HCT116 (cell line): ENCODE results near the gene INTS12. TPM values are rescaled to one million over a fixed set of nuclear protein-coding genes. Genes with fewer than 3 reads are reported as not detected.

Source experiments
- ATAC-seq: fragments of 200-7000 bp; cut with Tn5 transposase; 2 replicates; pipeline ENCODE4 v1.9.1; 2020; ENCODE audit warnings: mild to moderate bottlenecking, moderate library complexity
- BruUV-seq: library from RNA; stranded (reverse); fragments of 400-500 nt; replicated peaks from 2 replicates; lab custom pipeline; 2021; lab: Mats Ljungman, UMichigan
- CTCF ChIA-PET: fragments of 300-600 bp; sonication (Branson Sonifier 250); formaldehyde crosslinking; loops from one replicate; lab custom pipeline; 2021; ENCODE audit warnings: antibody characterized with exemption; lab: Charles Lee
- POLR2A ChIA-PET: fragments of 300-600, 350-600 bp; sonication (Branson Sonifier 250); formaldehyde crosslinking; loops from one replicate; lab custom pipeline; 2021; ENCODE audit warnings: antibody characterized with exemption; lab: Charles Lee
- RAD21 ChIA-PET, 2 experiments: fragments of 300-600 bp; sonication (Branson Sonifier 250); formaldehyde crosslinking; loops; one replicate each; lab custom pipeline; 2023; ENCODE audit warnings: low total read pairs in 2 of 2; ENCODE audit not compliant: uncharacterized antibody in 2 of 2, unreplicated experiment in 2 of 2, low non-redundant PET in 1 of 2; lab: Charles Lee
- DNase-seq: peaks from one replicate; pipeline ENCODE4 v3.0.0-alpha.2; 2010; ENCODE audit warnings: low read depth, low spot score
- H2AFZ ChIP-seq: fragments of 200-600 bp; shearing (Covaris generic), sonication (generic); 2 replicates; pipeline ENCODE4 v1.6.1; 2017; ENCODE audit warnings: low read depth, mixed run types, mixed read lengths, antibody characterized with exemption, low read length; ENCODE audit not compliant: poor library complexity, severe bottlenecking
- H3K27ac ChIP-seq: 2 replicates; pipeline ENCODE4 v1.5.1; 2012; ENCODE audit warnings: low read depth, low read length
- H3K27me3 ChIP-seq: fragments of 200-600 bp; sonication (generic); 2 replicates; pipeline ENCODE4 v1.6.1; 2016; ENCODE audit warnings: mixed run types, low read length, mixed read lengths; ENCODE audit not compliant: insufficient read depth
- H3K36me3 ChIP-seq, 2 experiments: fragments of 200-500 bp in 1 of 2; fragments of 200-600 bp in 1 of 2; sonication (Bioruptor generic) in 1 of 2; sonication (generic) in 1 of 2; 2 replicates each; pipeline versions ENCODE4 v1.5.1 to v1.6.1; 2014 to 2016; ENCODE audit warnings: low read length in 2 of 2, inconsistent platforms in 1 of 2, mixed read lengths in 1 of 2, mixed run types in 1 of 2; ENCODE audit not compliant: insufficient read depth in 2 of 2, control insufficient read depth in 1 of 2
- H3K4me1 ChIP-seq, 2 experiments: fragments of 200-600 bp in 1 of 2; sonication (generic) in 1 of 2; 2 replicates each; pipeline versions ENCODE4 v1.5.1 to v1.6.1; 2012 to 2017; ENCODE audit warnings: low read length in 2 of 2, inconsistent platforms in 1 of 2, mild to moderate bottlenecking in 1 of 2, mixed read lengths in 1 of 2, mixed run types in 1 of 2, moderate library complexity in 1 of 2; ENCODE audit not compliant: insufficient read depth in 2 of 2, control insufficient read depth in 1 of 2
- H3K4me2 ChIP-seq: fragments of 200-600 bp; sonication (generic); 2 replicates; pipeline ENCODE4 v1.6.1; 2017; ENCODE audit warnings: mixed run types, low read length, mixed read lengths
- H3K4me3 ChIP-seq, 2 experiments: fragments of 200-600 bp in 1 of 2; sonication (generic) in 1 of 2; replicated peaks in 1 of 2; 2 replicates each; pipeline ENCODE4 v1.5.1; 2011 to 2016; ENCODE audit warnings: low read length in 2 of 2, control low read depth in 1 of 2, low read depth in 1 of 2, mild to moderate bottlenecking in 1 of 2, mixed read lengths in 1 of 2, mixed run types in 1 of 2
- H3K79me2 ChIP-seq: fragments of 200-600 bp; sonication (generic); 2 replicates; pipeline ENCODE4 v1.6.1; 2017; ENCODE audit warnings: mild to moderate bottlenecking, mixed run types, low read length, moderate library complexity, mixed read lengths; ENCODE audit not compliant: insufficient read depth
- H3K9ac ChIP-seq: fragments of 200-600 bp; sonication (generic); 2 replicates; pipeline ENCODE4 v1.6.1; 2016; ENCODE audit warnings: low read length, mixed read lengths
- H3K9me2 ChIP-seq: fragments of 200-600 bp; sonication (generic), shearing (Covaris generic); 2 replicates; pipeline ENCODE4 v1.6.1; 2017; ENCODE audit warnings: mixed run types, mild to moderate bottlenecking, moderate library complexity; ENCODE audit not compliant: insufficient read depth
- H3K9me3 ChIP-seq, 2 experiments: fragments of 200-500 bp in 1 of 2; fragments of 200-600 bp in 1 of 2; sonication (Bioruptor generic) in 1 of 2; sonication (generic) in 1 of 2; 2 replicates each; pipeline ENCODE4 v1.6.1; 2014 to 2017; ENCODE audit warnings: low read length in 2 of 2, mixed read lengths in 2 of 2, inconsistent platforms in 1 of 2, low read depth in 1 of 2, mild to moderate bottlenecking in 1 of 2, mixed run types in 1 of 2, moderate library complexity in 1 of 2; ENCODE audit not compliant: control insufficient read depth in 1 of 2, insufficient read depth in 1 of 2
- H4K20me1 ChIP-seq: fragments of 200-600 bp; sonication (generic), shearing (Covaris generic); 2 replicates; pipeline ENCODE4 v1.6.1; 2017; ENCODE audit warnings: mixed run types, mild to moderate bottlenecking, moderate library complexity; ENCODE audit not compliant: insufficient read depth
- CBX3 ChIP-seq: IDR thresholded peaks from 2 replicates; pipeline ENCODE4 v1.6.1; 2012; ENCODE audit warnings: low read depth
- EGR1 ChIP-seq: IDR thresholded peaks from 2 replicates; pipeline ENCODE4 v1.6.1; 2012; ENCODE audit warnings: low read depth
- ELF1 ChIP-seq: IDR thresholded peaks from 2 replicates; pipeline ENCODE4 v1.6.1; 2012; ENCODE audit warnings: low read depth, borderline replicate concordance
- EZH2 ChIP-seq: fragments of 200-600 bp; sonication (generic); IDR thresholded peaks from 2 replicates; pipeline ENCODE4 v1.6.1; 2017; ENCODE audit warnings: antibody characterized with exemption, mixed run types
- EZH2phosphoT487 ChIP-seq: fragments of 200-600 bp; IDR thresholded peaks from 2 replicates; pipeline ENCODE4 v1.6.1; 2018; ENCODE audit warnings: antibody characterized with exemption, borderline replicate concordance
- FOSL1 ChIP-seq: IDR thresholded peaks from 2 replicates; pipeline ENCODE4 v1.6.1; 2012; ENCODE audit warnings: low read depth
- POLR2A ChIP-seq: IDR thresholded peaks from 2 replicates; pipeline ENCODE4 v1.7.0; 2011; ENCODE audit warnings: borderline replicate concordance; ENCODE audit not compliant: insufficient read depth, insufficient read length; ENCODE audit errors: extremely low read depth
- POLR2AphosphoS5 ChIP-seq: IDR thresholded peaks from 2 replicates; pipeline ENCODE4 v1.6.1; 2011; ENCODE audit warnings: mild to moderate bottlenecking, low read depth, low read length, moderate library complexity
- RAD21 ChIP-seq: IDR thresholded peaks from 2 replicates; pipeline ENCODE4 v1.6.1; 2012; ENCODE audit warnings: low read depth, mild to moderate bottlenecking
- TCF7L2 ChIP-seq: IDR thresholded peaks from 2 replicates; pipeline ENCODE4 v1.7.0; 2011; ENCODE audit warnings: borderline replicate concordance, inconsistent platforms; ENCODE audit not compliant: insufficient read depth, insufficient read length; ENCODE audit errors: extremely low read depth
- YY1 ChIP-seq: IDR thresholded peaks from 2 replicates; pipeline ENCODE4 v1.6.1; 2011; ENCODE audit warnings: low read length, low read depth, moderate library complexity, mild to moderate bottlenecking; ENCODE audit not compliant: insufficient replicate concordance; ENCODE audit errors: extremely low read depth
- ZFX ChIP-seq: fragments of 450-650 bp; IDR thresholded peaks from 2 replicates; pipeline ENCODE4 v1.6.1; 2017
- ZNF274 ChIP-seq: fragments of 200-500 bp; sonication (Bioruptor generic); IDR thresholded peaks from 2 replicates; pipeline ENCODE4 v1.6.1; 2014; ENCODE audit warnings: mild to moderate bottlenecking, low read depth, low read length, inconsistent platforms
- intact Hi-C: fragments of 100-400 bp; cut with micrococcal nuclease; formaldehyde crosslinking; loops from 2 replicates; pipeline ENCODE4 v1.10.0; 2022
- total RNA-seq: library from RNA; stranded (reverse); gene quantifications from one replicate; pipeline ENCODE4 v1.2.1, GENCODE V29; 2021; ENCODE audit not compliant: unreplicated experiment
- TF ChIP-seq, protein P1 (sequence below): IDR thresholded peaks from 2 replicates; pipeline ENCODE4 v1.6.1; 2011; ENCODE audit warnings: mild to moderate bottlenecking, low read length, moderate library complexity; ENCODE audit not compliant: insufficient replicate concordance; ENCODE audit errors: extremely low read depth
- TF ChIP-seq, protein P2 (sequence below), 3 experiments: fragments of 200-600 bp in 1 of 3; sonication (generic) in 1 of 3; IDR thresholded peaks in 2 of 3; conservative IDR thresholded peaks in 1 of 3; 2 replicates each; pipeline ENCODE4 v1.5.1; 2012 to 2017; ENCODE audit warnings: low read depth in 2 of 3, low read length in 2 of 3, antibody characterized with exemption in 1 of 3, borderline replicate concordance in 1 of 3, control low read depth in 1 of 3, mild to moderate bottlenecking in 1 of 3, mixed read lengths in 1 of 3, mixed run types in 1 of 3, moderate library complexity in 1 of 3; ENCODE audit not compliant: insufficient read depth in 1 of 3
- TF ChIP-seq, protein P3 (sequence below): IDR thresholded peaks from 2 replicates; pipeline ENCODE4 v1.6.1; 2012
- TF ChIP-seq, protein P4 (sequence below): IDR thresholded peaks from 2 replicates; pipeline ENCODE4 v1.6.1; 2012
- TF ChIP-seq, protein P5 (sequence below): IDR thresholded peaks from 2 replicates; pipeline ENCODE4 v1.6.1; 2012; ENCODE audit warnings: low read depth

The INTS12 gene
- total RNA-seq, 1 experiment from 2014 or later: 18.5 TPM

DNA sequence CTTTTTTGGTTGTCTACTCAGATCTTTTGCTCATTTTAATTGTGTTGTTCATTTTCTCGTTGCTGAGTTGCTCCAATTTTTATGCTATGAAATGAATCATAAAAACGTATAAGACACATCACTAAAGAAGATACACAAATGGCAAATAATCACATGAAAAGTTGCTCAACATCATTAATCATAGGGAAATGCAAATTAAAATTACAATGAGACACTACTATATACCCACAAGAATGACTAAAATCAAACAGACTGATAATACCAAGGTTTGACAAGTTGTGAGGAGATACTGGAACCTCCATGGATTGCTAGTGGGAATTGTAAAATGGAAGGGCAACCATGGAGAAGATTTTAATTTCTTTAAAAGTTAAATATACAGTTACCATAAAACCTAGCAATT, 17.1 kb upstream of the INTS12 start:
- no TSS peak for BruUV-seq
- ChIA-PET POLR2A (no interaction called here), CTCF (no interaction called here), RAD21 (no interaction called here)
- Histone ChIP-seq H3K27ac (no peak overlapping the region), H3K4me3 (no peak overlapping the region), H4K20me1 (no peaks in the 10 kb centered on the region), H3K9me2 (no peaks in the 10 kb centered on the region), H3K27me3 (no peaks in the 10 kb centered on the region), H2AFZ (no peak overlapping the region), H3K9ac (no peak overlapping the region), H3K9me3 (no peaks in the 10 kb centered on the region), H3K36me3 (no peaks in the 10 kb centered on the region), H3K79me2 (no peaks in the 10 kb centered on the region), H3K4me1 (no peaks in the 10 kb centered on the region), H3K4me2 (no peak overlapping the region)
- ATAC-seq (no peak), DNase-seq (no peak)
- no peak for TF ChIP-seq ZFX
- TF ChIP-seq, protein P1, sequence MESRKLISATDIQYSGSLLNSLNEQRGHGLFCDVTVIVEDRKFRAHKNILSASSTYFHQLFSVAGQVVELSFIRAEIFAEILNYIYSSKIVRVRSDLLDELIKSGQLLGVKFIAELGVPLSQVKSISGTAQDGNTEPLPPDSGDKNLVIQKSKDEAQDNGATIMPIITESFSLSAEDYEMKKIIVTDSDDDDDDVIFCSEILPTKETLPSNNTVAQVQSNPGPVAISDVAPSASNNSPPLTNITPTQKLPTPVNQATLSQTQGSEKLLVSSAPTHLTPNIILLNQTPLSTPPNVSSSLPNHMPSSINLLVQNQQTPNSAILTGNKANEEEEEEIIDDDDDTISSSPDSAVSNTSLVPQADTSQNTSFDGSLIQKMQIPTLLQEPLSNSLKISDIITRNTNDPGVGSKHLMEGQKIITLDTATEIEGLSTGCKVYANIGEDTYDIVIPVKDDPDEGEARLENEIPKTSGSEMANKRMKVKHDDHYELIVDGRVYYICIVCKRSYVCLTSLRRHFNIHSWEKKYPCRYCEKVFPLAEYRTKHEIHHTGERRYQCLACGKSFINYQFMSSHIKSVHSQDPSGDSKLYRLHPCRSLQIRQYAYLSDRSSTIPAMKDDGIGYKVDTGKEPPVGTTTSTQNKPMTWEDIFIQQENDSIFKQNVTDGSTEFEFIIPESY: no peak
- no peak for TF ChIP-seq ELF1
- TF ChIP-seq YY1: no peak
- TF ChIP-seq, protein P2, sequence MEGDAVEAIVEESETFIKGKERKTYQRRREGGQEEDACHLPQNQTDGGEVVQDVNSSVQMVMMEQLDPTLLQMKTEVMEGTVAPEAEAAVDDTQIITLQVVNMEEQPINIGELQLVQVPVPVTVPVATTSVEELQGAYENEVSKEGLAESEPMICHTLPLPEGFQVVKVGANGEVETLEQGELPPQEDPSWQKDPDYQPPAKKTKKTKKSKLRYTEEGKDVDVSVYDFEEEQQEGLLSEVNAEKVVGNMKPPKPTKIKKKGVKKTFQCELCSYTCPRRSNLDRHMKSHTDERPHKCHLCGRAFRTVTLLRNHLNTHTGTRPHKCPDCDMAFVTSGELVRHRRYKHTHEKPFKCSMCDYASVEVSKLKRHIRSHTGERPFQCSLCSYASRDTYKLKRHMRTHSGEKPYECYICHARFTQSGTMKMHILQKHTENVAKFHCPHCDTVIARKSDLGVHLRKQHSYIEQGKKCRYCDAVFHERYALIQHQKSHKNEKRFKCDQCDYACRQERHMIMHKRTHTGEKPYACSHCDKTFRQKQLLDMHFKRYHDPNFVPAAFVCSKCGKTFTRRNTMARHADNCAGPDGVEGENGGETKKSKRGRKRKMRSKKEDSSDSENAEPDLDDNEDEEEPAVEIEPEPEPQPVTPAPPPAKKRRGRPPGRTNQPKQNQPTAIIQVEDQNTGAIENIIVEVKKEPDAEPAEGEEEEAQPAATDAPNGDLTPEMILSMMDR (IDR thresholded peaks at IDR 0.05 in 2 of 3, conservative IDR thresholded peaks at IDR 0.05 in 1 of 3; ENCODE audit: borderline replicate concordance in 1 of 3, insufficient read depth in 1 of 3, low read depth in 2 of 3, low read length in 2 of 3): no peak
- TF ChIP-seq EZH2phosphoT487: no peak
- TF ChIP-seq, protein P3, sequence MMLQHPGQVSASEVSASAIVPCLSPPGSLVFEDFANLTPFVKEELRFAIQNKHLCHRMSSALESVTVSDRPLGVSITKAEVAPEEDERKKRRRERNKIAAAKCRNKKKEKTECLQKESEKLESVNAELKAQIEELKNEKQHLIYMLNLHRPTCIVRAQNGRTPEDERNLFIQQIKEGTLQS: no peak
- no peak for TF ChIP-seq EGR1
- TF ChIP-seq, protein P4, sequence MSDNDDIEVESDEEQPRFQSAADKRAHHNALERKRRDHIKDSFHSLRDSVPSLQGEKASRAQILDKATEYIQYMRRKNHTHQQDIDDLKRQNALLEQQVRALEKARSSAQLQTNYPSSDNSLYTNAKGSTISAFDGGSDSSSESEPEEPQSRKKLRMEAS: no peak
- TF ChIP-seq EZH2: no peak
- TF ChIP-seq POLR2AphosphoS5: no peak
- TF ChIP-seq, protein P5, sequence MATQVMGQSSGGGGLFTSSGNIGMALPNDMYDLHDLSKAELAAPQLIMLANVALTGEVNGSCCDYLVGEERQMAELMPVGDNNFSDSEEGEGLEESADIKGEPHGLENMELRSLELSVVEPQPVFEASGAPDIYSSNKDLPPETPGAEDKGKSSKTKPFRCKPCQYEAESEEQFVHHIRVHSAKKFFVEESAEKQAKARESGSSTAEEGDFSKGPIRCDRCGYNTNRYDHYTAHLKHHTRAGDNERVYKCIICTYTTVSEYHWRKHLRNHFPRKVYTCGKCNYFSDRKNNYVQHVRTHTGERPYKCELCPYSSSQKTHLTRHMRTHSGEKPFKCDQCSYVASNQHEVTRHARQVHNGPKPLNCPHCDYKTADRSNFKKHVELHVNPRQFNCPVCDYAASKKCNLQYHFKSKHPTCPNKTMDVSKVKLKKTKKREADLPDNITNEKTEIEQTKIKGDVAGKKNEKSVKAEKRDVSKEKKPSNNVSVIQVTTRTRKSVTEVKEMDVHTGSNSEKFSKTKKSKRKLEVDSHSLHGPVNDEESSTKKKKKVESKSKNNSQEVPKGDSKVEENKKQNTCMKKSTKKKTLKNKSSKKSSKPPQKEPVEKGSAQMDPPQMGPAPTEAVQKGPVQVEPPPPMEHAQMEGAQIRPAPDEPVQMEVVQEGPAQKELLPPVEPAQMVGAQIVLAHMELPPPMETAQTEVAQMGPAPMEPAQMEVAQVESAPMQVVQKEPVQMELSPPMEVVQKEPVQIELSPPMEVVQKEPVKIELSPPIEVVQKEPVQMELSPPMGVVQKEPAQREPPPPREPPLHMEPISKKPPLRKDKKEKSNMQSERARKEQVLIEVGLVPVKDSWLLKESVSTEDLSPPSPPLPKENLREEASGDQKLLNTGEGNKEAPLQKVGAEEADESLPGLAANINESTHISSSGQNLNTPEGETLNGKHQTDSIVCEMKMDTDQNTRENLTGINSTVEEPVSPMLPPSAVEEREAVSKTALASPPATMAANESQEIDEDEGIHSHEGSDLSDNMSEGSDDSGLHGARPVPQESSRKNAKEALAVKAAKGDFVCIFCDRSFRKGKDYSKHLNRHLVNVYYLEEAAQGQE: no peak
- TF ChIP-seq POLR2A: no peak
- TF ChIP-seq CBX3: no peak
- TF ChIP-seq RAD21: no peak
- no peak for TF ChIP-seq ZNF274
- TF ChIP-seq TCF7L2: no peak
- TF ChIP-seq FOSL1: no peak
- intact Hi-C loops: no loop called here
